KMS-11 (cell line): ENCODE measurements around the gene ZC3H15.

ENCODE experiments used
- H2AFZ ChIP-seq: fragments of 200-600 bp; sonication (generic); 2 replicates; pipeline ENCODE4 v1.6.1; 2016; ENCODE audit warnings: antibody characterized with exemption, mixed run types, low read depth
- H3K27ac ChIP-seq: fragments of 200-600 bp; sonication (generic); 2 replicates; pipeline ENCODE4 v1.6.1; 2016; ENCODE audit warnings: mild to moderate bottlenecking, mixed run types
- H3K27me3 ChIP-seq: fragments of 200-600 bp; sonication (generic); 2 replicates; pipeline ENCODE4 v1.6.1; 2017; ENCODE audit warnings: mild to moderate bottlenecking, low read depth, mixed run types, moderate library complexity; ENCODE audit not compliant: insufficient read depth
- H3K36me3 ChIP-seq: fragments of 200-600 bp; sonication (generic); 2 replicates; pipeline ENCODE4 v1.6.1; 2017; ENCODE audit warnings: mild to moderate bottlenecking, mixed run types; ENCODE audit not compliant: insufficient read depth
- H3K4me1 ChIP-seq: fragments of 200-600 bp; sonication (generic); 2 replicates; pipeline ENCODE4 v1.6.1; 2016; ENCODE audit warnings: mild to moderate bottlenecking, low read depth, mixed run types; ENCODE audit not compliant: poor library complexity, severe bottlenecking
- H3K4me2 ChIP-seq: fragments of 200-600 bp; sonication (generic); 2 replicates; pipeline ENCODE4 v1.7.0; 2016; ENCODE audit warnings: mild to moderate bottlenecking, mixed run types
- H3K4me3 ChIP-seq: fragments of 200-600 bp; sonication (generic); IDR thresholded peaks from 2 replicates; pipeline ENCODE4 v1.6.1; 2017; ENCODE audit warnings: low read depth, low read length, mixed read lengths; ENCODE audit not compliant: insufficient read depth
- H3K79me2 ChIP-seq: fragments of 200-600 bp; sonication (generic); 2 replicates; pipeline ENCODE4 v1.6.1; 2016; ENCODE audit warnings: low read depth, mixed run types; ENCODE audit not compliant: insufficient read depth
- H3K9ac ChIP-seq: fragments of 200-600 bp; sonication (generic); 2 replicates; pipeline ENCODE4 v1.6.1; 2016; ENCODE audit warnings: mild to moderate bottlenecking, mixed run types
- H4K20me1 ChIP-seq: fragments of 200-600 bp; sonication (generic); 2 replicates; pipeline ENCODE4 v1.6.1; 2016; ENCODE audit warnings: mild to moderate bottlenecking, mixed run types; ENCODE audit not compliant: insufficient read depth
- CTCF ChIP-seq: fragments of 200-600 bp; sonication (generic); conservative IDR thresholded peaks from 2 replicates; pipeline ENCODE4 v1.6.1; 2017; ENCODE audit warnings: low read depth, mild to moderate bottlenecking, antibody characterized with exemption, low read length, moderate library complexity, mixed read lengths

ZC3H15 gene

GRCh38 chr2:186496401-186496800 is 10.3 kb downstream of the ZC3H15 start:
- no peak for TF ChIP-seq CTCF
- Histone ChIP-seq H3K4me2 (no peak overlapping the region), H3K4me3 (no peak overlapping the region), H3K9ac (no peak overlapping the region), H2AFZ (no peak overlapping the region), H3K79me2 (peaks cover 72% of the 10 kb centered on the region), H3K27ac (no peak overlapping the region), H4K20me1 (peaks cover 35% of the 10 kb centered on the region), H3K27me3 (no peaks in the 10 kb centered on the region), H3K36me3 (peaks cover 24% of the 10 kb centered on the region; the same call in 1 of the 2 replicates), H3K4me1 (peaks cover 12% of the 10 kb centered on the region)

DNA sequence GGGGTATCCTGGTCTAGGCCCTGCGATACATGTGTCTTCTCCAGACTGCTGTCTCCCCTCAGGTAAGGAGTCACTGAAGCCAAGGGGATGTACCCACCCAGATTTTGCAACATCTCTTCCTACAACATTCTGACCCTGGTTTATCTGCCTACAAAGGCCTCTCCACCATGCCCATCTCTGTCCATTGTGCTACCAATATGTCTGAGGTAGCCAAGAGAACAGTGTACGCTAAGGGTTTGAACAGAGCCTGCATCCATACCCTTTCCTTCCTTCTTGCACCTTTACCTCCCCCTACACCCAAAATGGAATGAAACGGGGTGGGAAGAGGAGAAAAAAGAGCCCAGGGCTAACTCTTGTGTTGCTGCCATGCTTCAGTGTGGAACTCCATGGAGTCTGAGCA is 11.9 kb downstream of the ZC3H15 start:
- Histone ChIP-seq H3K9ac (no peak overlapping the region), H3K4me1 (no peaks in the 10 kb centered on the region), H3K79me2 (peaks cover 57% of the 10 kb centered on the region), H3K4me2 (no peak overlapping the region), H2AFZ (no peak overlapping the region), H3K27me3 (no peaks in the 10 kb centered on the region), H3K4me3 (no peak overlapping the region), H3K27ac (no peak overlapping the region), H4K20me1 (peaks cover 25% of the 10 kb centered on the region), H3K36me3 (peaks cover 27% of the 10 kb centered on the region; the same call in 1 of the 2 replicates)
- TF ChIP-seq CTCF = no peak

DNA sequence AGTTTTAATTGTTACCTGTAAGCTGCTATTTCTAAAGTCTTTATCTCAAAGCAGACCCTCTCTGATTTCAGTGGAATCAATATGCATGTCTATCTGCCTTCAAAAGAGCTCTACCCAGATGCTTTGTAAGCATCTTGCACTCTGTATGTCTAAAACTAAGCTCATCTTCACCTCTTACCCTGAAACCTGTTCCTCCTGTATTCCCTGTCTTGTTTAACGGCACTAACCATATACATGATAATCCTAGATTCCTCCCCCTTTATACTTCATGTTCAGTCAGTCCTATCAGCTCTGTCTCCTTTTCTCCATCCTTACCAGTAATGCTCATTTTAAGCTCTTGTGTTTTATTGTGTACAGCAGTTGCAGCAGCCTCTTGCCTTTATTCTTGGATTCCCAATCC is 12.8 kb downstream of the ZC3H15 start:
- no peak overlapping the region for H3K27ac ChIP-seq
- peaks cover 30% of the 10 kb centered on the region for H4K20me1 ChIP-seq
- no peak overlapping the region for H3K9ac ChIP-seq
- H3K4me2 ChIP-seq = no peak overlapping the region
- H3K27me3 ChIP-seq = no peaks in the 10 kb centered on the region
- H2AFZ ChIP-seq = no peak overlapping the region
- H3K79me2 ChIP-seq = peaks cover 48% of the 10 kb centered on the region; the same call in 1 of the 2 replicates
- peaks cover 27% of the 10 kb centered on the region; the same call in 1 of the 2 replicates for H3K36me3 ChIP-seq
- no peak for TF ChIP-seq CTCF
- H3K4me3 ChIP-seq = no peak overlapping the region
- no peaks in the 10 kb centered on the region for H3K4me1 ChIP-seq

DNA sequence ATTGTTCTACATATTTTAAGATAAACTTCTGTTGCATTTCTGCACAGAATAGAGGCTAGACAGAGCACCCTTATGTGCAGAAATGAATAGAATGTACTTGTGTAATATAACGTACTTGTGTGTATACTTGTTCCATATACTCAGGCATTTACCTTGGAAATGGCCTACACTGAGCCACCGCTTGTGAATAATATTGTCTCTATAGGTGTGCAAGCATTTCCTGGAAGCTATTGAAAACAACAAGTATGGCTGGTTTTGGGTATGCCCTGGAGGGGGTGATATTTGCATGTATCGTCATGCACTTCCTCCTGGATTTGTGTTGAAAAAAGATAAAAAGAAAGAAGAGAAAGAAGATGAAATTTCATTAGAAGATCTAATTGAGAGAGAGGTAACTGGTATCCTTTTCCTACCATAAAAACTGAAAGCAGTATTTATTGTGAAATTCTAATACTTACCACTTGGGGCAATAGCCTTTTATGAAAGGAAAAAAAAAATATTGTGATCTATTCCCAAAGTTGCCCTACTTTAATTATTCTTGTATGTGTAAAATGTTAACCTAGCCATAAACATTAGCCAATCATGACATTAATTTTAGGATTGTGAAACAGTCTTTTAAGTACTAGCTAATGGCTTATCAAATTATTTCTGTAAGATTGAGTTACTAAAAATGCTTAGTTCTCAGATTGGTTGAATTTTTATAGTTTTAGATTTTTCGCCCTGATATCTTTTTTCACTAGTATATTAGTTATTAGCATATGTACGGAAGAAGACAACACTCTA is 18.0 kb downstream of the ZC3H15 start:
- H2AFZ ChIP-seq = no peak overlapping the region
- H3K27me3 ChIP-seq = no peaks in the 10 kb centered on the region
- peaks cover 15% of the 10 kb centered on the region; the same call in 1 of the 2 replicates for H4K20me1 ChIP-seq

More for the DNA sequence above, 18.0 kb downstream of the ZC3H15 start:
- Histone ChIP-seq H3K4me1 (no peaks in the 10 kb centered on the region), H3K79me2 (peaks cover 17% of the 10 kb centered on the region; the same call in 1 of the 2 replicates), H3K4me3 (no peak overlapping the region), H3K36me3 (peaks cover 37% of the 10 kb centered on the region), H3K4me2 (no peak overlapping the region), H3K9ac (no peak overlapping the region), H3K27ac (no peak overlapping the region)
- TF ChIP-seq CTCF = peak; percentile 86
